ENCODE results near the gene NMT2.

Gene NMT2

GRCh38 chr10:15137636-15138035 lies 30.9 kb downstream of the NMT2 start:
- peaks cover 4% of the 10 kb centered on the region for H3K36me3 ChIP-seq (ENCODE audit: control insufficient read depth, insufficient read depth, low read length)
- no peak overlapping the region for H2BK15ac ChIP-seq (replicated peaks; ENCODE audit: low read depth)

GRCh38 chr10:15137036-15137359 lies 31.5 kb downstream of the NMT2 start:
- Histone ChIP-seq H3K27ac (ENCODE audit: low read depth, low read length) (no peak overlapping the region), H4K5ac (ENCODE audit: low read length) (no peak overlapping the region), H2BK15ac (replicated peaks; ENCODE audit: low read depth) (no peak overlapping the region), H2BK120ac (ENCODE audit: low read depth, low read length) (no peak overlapping the region), H3K4me2 (ENCODE audit: low read length) (no peak overlapping the region), H3K79me2 (ENCODE audit: control insufficient read depth, insufficient read depth, low read length) (no peaks in the 10 kb centered on the region), H3K23ac (ENCODE audit: low read length) (no peak overlapping the region), H3K56ac (ENCODE audit: low read length) (no peak overlapping the region), H3K27me3 (ENCODE audit: insufficient read depth, low read length, poor library complexity) (no peaks in the 10 kb centered on the region), H2AK5ac (ENCODE audit: low read length) (no peak overlapping the region), H3K4me1 (ENCODE audit: control insufficient read depth, low read depth, low read length) (no peaks in the 10 kb centered on the region), H2BK5ac (ENCODE audit: low read length) (no peak overlapping the region), H3K79me1 (ENCODE audit: low read length) (no peaks in the 10 kb centered on the region), H3K18ac (ENCODE audit: low read length) (no peak overlapping the region), H3K36me3 (ENCODE audit: control insufficient read depth, insufficient read depth, low read length) (peaks cover 4% of the 10 kb centered on the region), H4K8ac (ENCODE audit: low read depth, low read length) (no peak overlapping the region), H3K9ac (ENCODE audit: low read length) (no peak overlapping the region), H3K4ac (ENCODE audit: low read depth, low read length) (no peak overlapping the region), H3K4me3 (ENCODE audit: low read length) (no peak overlapping the region)
- no CpG with 5 or more reads among the region's 4 CpGs for WGBS (ENCODE audit: extremely low coverage, insufficient coverage, low lambda C conversion rate)
- DNase-seq = no peak

More at GRCh38 chr10:15137636-15138035, 30.9 kb downstream of the NMT2 start:
- Histone ChIP-seq H4K5ac (ENCODE audit: low read length) (no peak overlapping the region), H3K56ac (ENCODE audit: low read length) (no peak overlapping the region), H3K9ac (ENCODE audit: low read length) (no peak overlapping the region), H3K27me3 (ENCODE audit: insufficient read depth, low read length, poor library complexity) (no peaks in the 10 kb centered on the region), H4K8ac (ENCODE audit: low read depth, low read length) (no peak overlapping the region), H3K4me3 (ENCODE audit: low read length) (no peak overlapping the region), H3K79me2 (ENCODE audit: control insufficient read depth, insufficient read depth, low read length) (no peaks in the 10 kb centered on the region), H3K27ac (ENCODE audit: low read depth, low read length) (no peak overlapping the region), H3K23ac (ENCODE audit: low read length) (no peak overlapping the region), H2AK5ac (ENCODE audit: low read length) (no peak overlapping the region), H2BK5ac (ENCODE audit: low read length) (no peak overlapping the region), H3K4me2 (ENCODE audit: low read length) (no peak overlapping the region), H3K4me1 (ENCODE audit: control insufficient read depth, low read depth, low read length) (no peaks in the 10 kb centered on the region), H3K79me1 (ENCODE audit: low read length) (no peaks in the 10 kb centered on the region), H3K18ac (ENCODE audit: low read length) (no peak overlapping the region), H2BK120ac (ENCODE audit: low read depth, low read length) (no peak overlapping the region), H3K4ac (ENCODE audit: low read depth, low read length) (no peak overlapping the region)
- no peak for DNase-seq
- no CpG with 5 or more reads among the region's 1 CpG for WGBS (ENCODE audit: extremely low coverage, insufficient coverage, low lambda C conversion rate)

- Histone ChIP-seq H3K4me1 (ENCODE audit: control insufficient read depth, low read depth, low read length) (no peaks in the 10 kb centered on the region), H4K8ac (ENCODE audit: low read depth, low read length) (no peak overlapping the region), H3K23ac (ENCODE audit: low read length) (no peak overlapping the region), H3K79me2 (ENCODE audit: control insufficient read depth, insufficient read depth, low read length) (no peaks in the 10 kb centered on the region), H3K27me3 (ENCODE audit: insufficient read depth, low read length, poor library complexity) (no peaks in the 10 kb centered on the region), H3K4me3 (ENCODE audit: low read length) (no peak overlapping the region), H3K4me2 (ENCODE audit: low read length) (no peak overlapping the region), H3K56ac (ENCODE audit: low read length) (no peak overlapping the region), H3K18ac (ENCODE audit: low read length) (no peak overlapping the region), H3K27ac (ENCODE audit: low read depth, low read length) (no peak overlapping the region), H3K36me3 (ENCODE audit: control insufficient read depth, insufficient read depth, low read length) (peaks cover 4% of the 10 kb centered on the region), H3K79me1 (ENCODE audit: low read length) (no peaks in the 10 kb centered on the region), H3K9ac (ENCODE audit: low read length) (no peak overlapping the region), H2BK5ac (ENCODE audit: low read length) (no peak overlapping the region), H4K5ac (ENCODE audit: low read length) (no peak overlapping the region), H2AK5ac (ENCODE audit: low read length) (no peak overlapping the region), H2BK15ac (replicated peaks; ENCODE audit: low read depth) (no peak overlapping the region), H3K4ac (ENCODE audit: low read depth, low read length) (no peak overlapping the region), H2BK120ac (ENCODE audit: low read depth, low read length) (no peak overlapping the region)
- no CpG with 5 or more reads among the region's 11 CpGs for whole genome bisulfite sequencing (ENCODE audit: extremely low coverage, insufficient coverage, low lambda C conversion rate)
- DNase-seq = no peak
Measured at GRCh38 chr10:15136129-15137035, 32.1 kb downstream of the NMT2 start.

GRCh38 chr10:15131330-15131729 lies 37.2 kb downstream of the NMT2 start:
- no peak overlapping the region for H4K5ac ChIP-seq (ENCODE audit: low read length)
- H3K36me3 ChIP-seq (ENCODE audit: control insufficient read depth, insufficient read depth, low read length) = peaks cover 4% of the 10 kb centered on the region
- no peak overlapping the region for H3K18ac ChIP-seq (ENCODE audit: low read length)
- H3K27me3 ChIP-seq (ENCODE audit: insufficient read depth, low read length, poor library complexity) = no peaks in the 10 kb centered on the region
- no peaks in the 10 kb centered on the region for H3K79me1 ChIP-seq (ENCODE audit: low read length)
- H2BK120ac ChIP-seq (ENCODE audit: low read depth, low read length) = no peak overlapping the region
- no peak overlapping the region for H2BK5ac ChIP-seq (ENCODE audit: low read length)
- DNase-seq = no peak
- no peak overlapping the region for H3K4me2 ChIP-seq (ENCODE audit: low read length)
- no peak overlapping the region for H4K8ac ChIP-seq (ENCODE audit: low read depth, low read length)
- H2BK15ac ChIP-seq (replicated peaks; ENCODE audit: low read depth) = no peak overlapping the region
- H3K4ac ChIP-seq (ENCODE audit: low read depth, low read length) = no peak overlapping the region
- H3K23ac ChIP-seq (ENCODE audit: low read length) = no peak overlapping the region
- no CpG with 5 or more reads among the region's 5 CpGs for WGBS (ENCODE audit: extremely low coverage, insufficient coverage, low lambda C conversion rate)
- no peak overlapping the region for H3K4me3 ChIP-seq (ENCODE audit: low read length)
- no peak overlapping the region for H3K56ac ChIP-seq (ENCODE audit: low read length)
- no peaks in the 10 kb centered on the region for H3K4me1 ChIP-seq (ENCODE audit: control insufficient read depth, low read depth, low read length)
- H3K27ac ChIP-seq (ENCODE audit: low read depth, low read length) = no peak overlapping the region
- H2AK5ac ChIP-seq (ENCODE audit: low read length) = no peak overlapping the region
- H3K9ac ChIP-seq (ENCODE audit: low read length) = no peak overlapping the region
- no peaks in the 10 kb centered on the region for H3K79me2 ChIP-seq (ENCODE audit: control insufficient read depth, insufficient read depth, low read length)

GRCh38 chr10:15124908-15125307 lies 43.6 kb downstream of the NMT2 start:
- no peak overlapping the region for H3K27ac ChIP-seq (ENCODE audit: low read depth, low read length)
- H3K4me3 ChIP-seq (ENCODE audit: low read length) = no peak overlapping the region
- no peak overlapping the region for H3K18ac ChIP-seq (ENCODE audit: low read length)
- no peak for DNase-seq
- WGBS (ENCODE audit: extremely low coverage, insufficient coverage, low lambda C conversion rate) = no CpG with 5 or more reads among the region's 3 CpGs
- H2AK5ac ChIP-seq (ENCODE audit: low read length) = no peak overlapping the region
- no peaks in the 10 kb centered on the region for H3K79me1 ChIP-seq (ENCODE audit: low read length)
- H3K4me2 ChIP-seq (ENCODE audit: low read length) = no peak overlapping the region
- no peak overlapping the region for H3K23ac ChIP-seq (ENCODE audit: low read length)
- H4K8ac ChIP-seq (ENCODE audit: low read depth, low read length) = no peak overlapping the region
- no peaks in the 10 kb centered on the region for H3K4me1 ChIP-seq (ENCODE audit: control insufficient read depth, low read depth, low read length)
- H3K4ac ChIP-seq (ENCODE audit: low read depth, low read length) = no peak overlapping the region
- no peaks in the 10 kb centered on the region for H3K36me3 ChIP-seq (ENCODE audit: control insufficient read depth, insufficient read depth, low read length)
- H2BK15ac ChIP-seq (replicated peaks; ENCODE audit: low read depth) = no peak overlapping the region
- no peak overlapping the region for H4K5ac ChIP-seq (ENCODE audit: low read length)
- H3K56ac ChIP-seq (ENCODE audit: low read length) = no peak overlapping the region
- no peaks in the 10 kb centered on the region for H3K79me2 ChIP-seq (ENCODE audit: control insufficient read depth, insufficient read depth, low read length)
- no peak overlapping the region for H3K9ac ChIP-seq (ENCODE audit: low read length)
- no peak overlapping the region for H2BK120ac ChIP-seq (ENCODE audit: low read depth, low read length)
- H2BK5ac ChIP-seq (ENCODE audit: low read length) = no peak overlapping the region
- no peaks in the 10 kb centered on the region for H3K27me3 ChIP-seq (ENCODE audit: insufficient read depth, low read length, poor library complexity)

GRCh38 chr10:15124190-15124589 lies 44.3 kb downstream of the NMT2 start:
- no peaks in the 10 kb centered on the region for H3K79me1 ChIP-seq (ENCODE audit: low read length)
- H3K36me3 ChIP-seq (ENCODE audit: control insufficient read depth, insufficient read depth, low read length) = no peaks in the 10 kb centered on the region
- H3K4me2 ChIP-seq (ENCODE audit: low read length) = no peak overlapping the region
- no peak for DNase-seq
- no peak overlapping the region for H4K5ac ChIP-seq (ENCODE audit: low read length)
- H2BK15ac ChIP-seq (replicated peaks; ENCODE audit: low read depth) = no peak overlapping the region
- no peak overlapping the region for H3K27ac ChIP-seq (ENCODE audit: low read depth, low read length)
- no peak overlapping the region for H3K4ac ChIP-seq (ENCODE audit: low read depth, low read length)
- no peak overlapping the region for H4K8ac ChIP-seq (ENCODE audit: low read depth, low read length)
- H2BK120ac ChIP-seq (ENCODE audit: low read depth, low read length) = no peak overlapping the region
- no peak overlapping the region for H2BK5ac ChIP-seq (ENCODE audit: low read length)
- no peaks in the 10 kb centered on the region for H3K79me2 ChIP-seq (ENCODE audit: control insufficient read depth, insufficient read depth, low read length)
- no CpG with 5 or more reads among the region's 9 CpGs for WGBS (ENCODE audit: extremely low coverage, insufficient coverage, low lambda C conversion rate)
- no peak overlapping the region for H2AK5ac ChIP-seq (ENCODE audit: low read length)
- H3K27me3 ChIP-seq (ENCODE audit: insufficient read depth, low read length, poor library complexity) = no peaks in the 10 kb centered on the region
- H3K56ac ChIP-seq (ENCODE audit: low read length) = no peak overlapping the region
- H3K4me1 ChIP-seq (ENCODE audit: control insufficient read depth, low read depth, low read length) = no peaks in the 10 kb centered on the region
- H3K23ac ChIP-seq (ENCODE audit: low read length) = no peak overlapping the region
- H3K18ac ChIP-seq (ENCODE audit: low read length) = no peak overlapping the region
- H3K9ac ChIP-seq (ENCODE audit: low read length) = no peak overlapping the region
- no peak overlapping the region for H3K4me3 ChIP-seq (ENCODE audit: low read length)
